Activated CD8-positive, alpha-beta memory T cell treated with anti-CD3 and anti-CD28 coated beads for 24 hours (primary cell): ENCODE measurements around the gene RPS6KA3.

ENCODE experiments used
- DNase-seq: peaks from one replicate; pipeline ENCODE4 v3.0.0-alpha.2; 2020

Gene RPS6KA3

GRCh38 chrX:20266810-20267606 lies at the start of gene RPS6KA3:
Gene RPS6KA3, minus strand, starts transcription at chrX:20266909. Its CDS starts 277 bp downstream, at chrX:20266632.
- peak; percentile 93 for DNase-seq

GRCh38 chrX:20315140-20315539 lies 48.4 kb upstream of the RPS6KA3 start:
- no peak for DNase-seq

- no peak for DNase-seq
These were observed 47.2 kb upstream of the RPS6KA3 start for GRCh38 chrX:20313899-20314298.

GRCh38 chrX:20312018-20312417 lies 45.3 kb upstream of the RPS6KA3 start:
- no peak for DNase-seq

- DNase-seq, result no peak
These were observed 44.8 kb upstream of the RPS6KA3 start for GRCh38 chrX:20311505-20311904.

- DNase-seq, result no peak
These were observed 43.1 kb upstream of the RPS6KA3 start for GRCh38 chrX:20309806-20310205.

GRCh38 chrX:20306668-20307067 lies 40.0 kb upstream of the RPS6KA3 start:
- DNase-seq, result no peak

GRCh38 chrX:20300822-20301221 lies 34.1 kb upstream of the RPS6KA3 start:
- no peak for DNase-seq

- no peak for DNase-seq
These were observed 28.2 kb upstream of the RPS6KA3 start for GRCh38 chrX:20294957-20295356.

- no peak for DNase-seq
These were observed 27.6 kb upstream of the RPS6KA3 start for GRCh38 chrX:20294284-20294683.

- DNase-seq, result no peak
These were observed 18.8 kb upstream of the RPS6KA3 start for GRCh38 chrX:20285511-20285910.

GRCh38 chrX:20284992-20285391 lies 18.3 kb upstream of the RPS6KA3 start:
- no peak for DNase-seq

GRCh38 chrX:20284444-20284843 lies 17.7 kb upstream of the RPS6KA3 start:
- no peak for DNase-seq

- DNase-seq, result no peak
These were observed 14.2 kb upstream of the RPS6KA3 start for GRCh38 chrX:20280938-20281337.

- no peak for DNase-seq
These were observed 7.4 kb upstream of the RPS6KA3 start for GRCh38 chrX:20274121-20274520.

- no peak for DNase-seq
These were observed 5.0 kb upstream of the RPS6KA3 start for GRCh38 chrX:20271730-20272129.

GRCh38 chrX:20271186-20271585 lies 4.5 kb upstream of the RPS6KA3 start:
- no peak for DNase-seq

- DNase-seq, result no peak
These were observed 3.8 kb upstream of the RPS6KA3 start for GRCh38 chrX:20270562-20270890.

- no peak for DNase-seq
These were observed 3.3 kb upstream of the RPS6KA3 start for GRCh38 chrX:20269848-20270561.

- DNase-seq, result peak; percentile 58
These were observed 1.4 kb upstream of the RPS6KA3 start for GRCh38 chrX:20267931-20268701.

- no peak for DNase-seq
These were observed 860 bp upstream of the RPS6KA3 start for GRCh38 chrX:20267607-20267930.

GRCh38 chrX:20265726-20266681 lies 705 bp downstream of the RPS6KA3 start:
- DNase-seq, result peak; percentile 71
